ENCODE results near the gene RAD50. TPM values are rescaled to one million over a fixed set of nuclear protein-coding genes. Genes with fewer than 3 reads are reported as not detected.

Gene RAD50
- total and polyA plus RNA-seq, 10 of the 15 experiments (the other 5 are each of a cell fraction or from before 2014, with no cell fraction given) = 12.8 to 68.6 (median 47.0) TPM

DNA sequence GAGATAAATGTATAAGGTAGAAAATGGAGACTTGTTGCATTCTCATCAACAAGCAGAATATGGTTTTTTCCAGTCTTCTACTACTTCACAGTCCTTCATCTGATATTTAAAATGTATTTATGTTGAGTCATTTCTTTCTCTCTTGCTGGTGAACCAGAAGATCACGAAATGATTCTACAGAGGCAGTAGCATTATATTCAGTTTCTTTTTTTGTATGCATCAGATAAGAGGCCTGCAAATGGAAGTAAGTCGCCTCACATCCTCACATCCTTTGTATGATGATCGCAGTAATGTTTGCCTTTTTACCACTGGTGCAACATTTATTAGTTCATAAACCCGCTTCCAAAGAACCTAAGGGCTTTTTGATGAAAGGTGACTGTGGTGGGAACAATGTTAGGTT, 79.1 kb downstream of the RAD50 start (continued):
- TF ChIP-seq, protein P1, sequence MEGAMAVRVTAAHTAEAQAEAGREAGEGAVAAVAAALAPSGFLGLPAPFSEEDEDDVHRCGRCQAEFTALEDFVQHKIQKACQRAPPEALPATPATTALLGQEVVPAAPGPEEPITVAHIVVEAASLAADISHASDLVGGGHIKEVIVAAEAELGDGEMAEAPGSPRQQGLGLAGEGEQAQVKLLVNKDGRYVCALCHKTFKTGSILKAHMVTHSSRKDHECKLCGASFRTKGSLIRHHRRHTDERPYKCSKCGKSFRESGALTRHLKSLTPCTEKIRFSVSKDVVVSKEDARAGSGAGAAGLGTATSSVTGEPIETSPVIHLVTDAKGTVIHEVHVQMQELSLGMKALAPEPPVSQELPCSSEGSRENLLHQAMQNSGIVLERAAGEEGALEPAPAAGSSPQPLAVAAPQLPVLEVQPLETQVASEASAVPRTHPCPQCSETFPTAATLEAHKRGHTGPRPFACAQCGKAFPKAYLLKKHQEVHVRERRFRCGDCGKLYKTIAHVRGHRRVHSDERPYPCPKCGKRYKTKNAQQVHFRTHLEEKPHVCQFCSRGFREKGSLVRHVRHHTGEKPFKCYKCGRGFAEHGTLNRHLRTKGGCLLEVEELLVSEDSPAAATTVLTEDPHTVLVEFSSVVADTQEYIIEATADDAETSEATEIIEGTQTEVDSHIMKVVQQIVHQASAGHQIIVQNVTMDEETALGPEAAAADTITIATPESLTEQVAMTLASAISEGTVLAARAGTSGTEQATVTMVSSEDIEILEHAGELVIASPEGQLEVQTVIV (IDR thresholded peaks at IDR 0.05; ENCODE audit: borderline replicate concordance, partially characterized antibody) = no peak
- TF ChIP-seq HDAC6 (IDR thresholded peaks at IDR 0.05; ENCODE audit: unreplicated experiment) (no peak), RFX5 (IDR thresholded peaks at IDR 0.05; ENCODE audit: low read depth, low read length) (no peak), KDM1A (IDR thresholded peaks at IDR 0.05; ENCODE audit: borderline replicate concordance) (no peak), TBL1XR1 (IDR thresholded peaks at IDR 0.05; ENCODE audit: low read depth, low read length) (no peak), NR2C2 (IDR thresholded peaks at IDR 0.05; ENCODE audit: borderline replicate concordance, control insufficient read depth, insufficient read length, low read depth) (no peak), ZBED1 (IDR thresholded peaks at IDR 0.05; ENCODE audit: borderline replicate concordance) (peak; percentile 83; the same call in 1 of the 2 replicates), MTA3 (IDR thresholded peaks at IDR 0.05; ENCODE audit: borderline replicate concordance, low read length) (peak; percentile 81; the same call in 1 of the 2 replicates), CHD2 (IDR thresholded peaks at IDR 0.05; ENCODE audit: borderline replicate concordance, low read depth, low read length) (no peak), MEF2A (IDR thresholded peaks at IDR 0.05; ENCODE audit: insufficient read depth, low read depth, low read length) (peak; percentile 87), TCF12 (IDR thresholded peaks at IDR 0.05; ENCODE audit: low read depth, low read length) (no peak), NRF1 (conservative IDR thresholded peaks at IDR 0.05; ENCODE audit: low read depth, low read length) (no peak), HDAC2 (IDR thresholded peaks at IDR 0.05) (no peak), NFYB (IDR thresholded peaks at IDR 0.05; ENCODE audit: insufficient read depth, low read depth, low read length) (no peak), EP300 (IDR thresholded peaks at IDR 0.05; ENCODE audit: borderline replicate concordance in 1 of 2, control insufficient read depth in 1 of 2, low read depth in 2 of 2, low read length in 2 of 2) (peak; percentile 56 to 77), MYC (IDR thresholded peaks at IDR 0.05; ENCODE audit: insufficient read depth, insufficient read length, insufficient replicate concordance, low read length, severe bottlenecking) (no peak), TAF1 (IDR thresholded peaks at IDR 0.05; ENCODE audit: borderline replicate concordance, low read depth, low read length) (no peak), SPI1 (IDR thresholded peaks at IDR 0.05; ENCODE audit: borderline replicate concordance, insufficient read depth, low read depth, low read length) (no peak), ZNF384 (IDR thresholded peaks at IDR 0.05; ENCODE audit: borderline replicate concordance, low read depth, low read length) (no peak), FOXK2 (IDR thresholded peaks at IDR 0.05) (no peak), POLR2AphosphoS2 (IDR thresholded peaks at IDR 0.05; ENCODE audit: low read depth, low read length) (no peak)
- TF ChIP-seq, protein P2, sequence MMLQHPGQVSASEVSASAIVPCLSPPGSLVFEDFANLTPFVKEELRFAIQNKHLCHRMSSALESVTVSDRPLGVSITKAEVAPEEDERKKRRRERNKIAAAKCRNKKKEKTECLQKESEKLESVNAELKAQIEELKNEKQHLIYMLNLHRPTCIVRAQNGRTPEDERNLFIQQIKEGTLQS (IDR thresholded peaks at IDR 0.05; ENCODE audit: borderline replicate concordance, extremely low read depth, low read depth, low read length) = no peak
- TF ChIP-seq, protein P3, sequence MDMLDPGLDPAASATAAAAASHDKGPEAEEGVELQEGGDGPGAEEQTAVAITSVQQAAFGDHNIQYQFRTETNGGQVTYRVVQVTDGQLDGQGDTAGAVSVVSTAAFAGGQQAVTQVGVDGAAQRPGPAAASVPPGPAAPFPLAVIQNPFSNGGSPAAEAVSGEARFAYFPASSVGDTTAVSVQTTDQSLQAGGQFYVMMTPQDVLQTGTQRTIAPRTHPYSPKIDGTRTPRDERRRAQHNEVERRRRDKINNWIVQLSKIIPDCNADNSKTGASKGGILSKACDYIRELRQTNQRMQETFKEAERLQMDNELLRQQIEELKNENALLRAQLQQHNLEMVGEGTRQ (IDR thresholded peaks at IDR 0.05; ENCODE audit: borderline replicate concordance, low read depth, low read length) = no peak
- TF ChIP-seq, protein P4, sequence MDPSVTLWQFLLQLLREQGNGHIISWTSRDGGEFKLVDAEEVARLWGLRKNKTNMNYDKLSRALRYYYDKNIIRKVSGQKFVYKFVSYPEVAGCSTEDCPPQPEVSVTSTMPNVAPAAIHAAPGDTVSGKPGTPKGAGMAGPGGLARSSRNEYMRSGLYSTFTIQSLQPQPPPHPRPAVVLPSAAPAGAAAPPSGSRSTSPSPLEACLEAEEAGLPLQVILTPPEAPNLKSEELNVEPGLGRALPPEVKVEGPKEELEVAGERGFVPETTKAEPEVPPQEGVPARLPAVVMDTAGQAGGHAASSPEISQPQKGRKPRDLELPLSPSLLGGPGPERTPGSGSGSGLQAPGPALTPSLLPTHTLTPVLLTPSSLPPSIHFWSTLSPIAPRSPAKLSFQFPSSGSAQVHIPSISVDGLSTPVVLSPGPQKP (IDR thresholded peaks at IDR 0.05; ENCODE audit: low read depth, low read length) = no peak
- TF ChIP-seq, protein P5, sequence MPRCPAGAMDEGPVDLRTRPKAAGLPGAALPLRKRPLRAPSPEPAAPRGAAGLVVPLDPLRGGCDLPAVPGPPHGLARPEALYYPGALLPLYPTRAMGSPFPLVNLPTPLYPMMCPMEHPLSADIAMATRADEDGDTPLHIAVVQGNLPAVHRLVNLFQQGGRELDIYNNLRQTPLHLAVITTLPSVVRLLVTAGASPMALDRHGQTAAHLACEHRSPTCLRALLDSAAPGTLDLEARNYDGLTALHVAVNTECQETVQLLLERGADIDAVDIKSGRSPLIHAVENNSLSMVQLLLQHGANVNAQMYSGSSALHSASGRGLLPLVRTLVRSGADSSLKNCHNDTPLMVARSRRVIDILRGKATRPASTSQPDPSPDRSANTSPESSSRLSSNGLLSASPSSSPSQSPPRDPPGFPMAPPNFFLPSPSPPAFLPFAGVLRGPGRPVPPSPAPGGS (IDR thresholded peaks at IDR 0.05; ENCODE audit: borderline replicate concordance, insufficient read depth, low read depth, low read length, poor library complexity, severe bottlenecking) = peak; percentile 31

Measured in GM12878 (cell line).